Stimulated activated CD4-positive, alpha-beta T cell treated with anti-CD3 and anti-CD28 coated beads, Interleukin-2, amount 100 ng/mL, for 48 hours (primary cell): ENCODE data around the gene HSFX3.
"Not testable (repeated sequence)": the region's sequence is repeated elsewhere in the genome, so short reads cannot be mapped to it uniquely, and the experiment has no call there.

Experiments used
- DNase-seq, 2 donors: peaks; one replicate each; pipeline ENCODE4 v3.0.0-alpha.2; 2020

The HSFX3 gene, protein sequence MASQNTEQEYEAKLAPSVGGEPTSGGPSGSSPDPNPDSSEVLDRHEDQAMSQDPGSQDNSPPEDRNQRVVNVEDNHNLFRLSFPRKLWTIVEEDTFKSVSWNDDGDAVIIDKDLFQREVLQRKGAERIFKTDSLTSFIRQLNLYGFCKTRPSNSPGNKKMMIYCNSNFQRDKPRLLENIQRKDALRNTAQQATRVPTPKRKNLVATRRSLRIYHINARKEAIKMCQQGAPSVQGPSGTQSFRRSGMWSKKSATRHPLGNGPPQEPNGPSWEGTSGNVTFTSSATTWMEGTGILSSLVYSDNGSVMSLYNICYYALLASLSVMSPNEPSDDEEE

DNA sequence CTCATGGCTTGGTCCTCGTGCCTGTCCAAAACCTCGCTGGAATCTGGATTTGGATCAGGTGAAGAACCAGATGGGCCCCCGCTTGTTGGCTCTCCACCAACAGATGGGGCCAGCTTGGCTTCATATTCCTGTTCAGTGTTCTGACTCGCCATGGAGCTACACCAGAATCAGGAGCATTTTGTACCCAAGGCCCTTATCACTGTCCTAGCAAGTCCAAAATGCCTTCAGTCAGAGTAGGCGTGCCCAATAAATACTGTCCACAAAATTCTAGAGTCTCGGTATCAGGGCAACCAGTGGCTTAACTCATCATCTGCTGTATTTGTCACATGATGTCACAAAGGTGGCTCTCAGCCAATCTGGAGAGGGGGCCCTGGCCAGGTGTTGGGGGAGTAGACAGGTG lies at the start of gene HSFX3:
TSS of gene HSFX3 (minus strand) at position 224 of the 400 bp plus-strand sequence. CDS start at position 152, 72 bp downstream.
- DNase-seq, result not testable (repeated sequence)

DNA sequence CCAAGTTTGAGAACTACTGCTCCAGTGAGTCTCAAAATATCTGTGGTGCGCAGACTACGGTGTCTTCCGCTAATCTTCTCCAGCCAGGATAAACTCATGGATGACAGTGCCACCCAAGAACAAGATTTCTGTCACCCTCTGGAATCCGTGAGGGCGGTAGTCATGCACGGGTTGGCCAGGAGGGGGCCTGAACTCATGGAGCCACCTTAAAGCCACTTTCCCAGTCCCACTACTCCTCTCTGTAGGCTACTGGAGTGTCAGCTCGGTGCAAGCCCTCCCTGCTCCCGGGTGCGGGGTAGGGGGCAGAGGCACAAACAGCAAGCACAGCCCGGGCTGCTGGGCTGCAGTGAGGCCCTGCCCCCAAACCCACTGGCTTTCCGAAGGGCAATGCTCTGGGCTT lies 48.9 kb upstream of the HSFX3 start:
- not testable (repeated sequence) for DNase-seq

DNA sequence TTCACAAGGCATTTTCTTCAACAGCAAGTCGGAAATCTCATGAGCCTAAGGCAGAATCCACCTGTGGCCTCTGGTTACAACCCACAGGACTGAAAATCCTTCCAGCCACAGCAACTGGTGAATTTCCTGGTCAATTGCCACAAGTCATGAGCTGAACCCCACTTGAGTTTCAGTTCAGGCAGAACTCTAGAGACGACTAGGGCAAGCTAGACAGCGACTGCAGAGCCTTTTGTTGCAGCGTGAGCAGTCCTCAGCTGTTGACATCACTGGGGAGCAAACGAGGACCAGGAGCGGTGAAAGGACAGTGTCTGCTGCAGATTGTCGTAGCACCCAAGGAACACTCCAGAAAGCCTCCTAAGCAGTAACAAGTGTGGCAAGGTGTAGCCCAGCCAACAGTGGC lies 46.2 kb upstream of the HSFX3 start:
- not testable (repeated sequence) for DNase-seq

DNA sequence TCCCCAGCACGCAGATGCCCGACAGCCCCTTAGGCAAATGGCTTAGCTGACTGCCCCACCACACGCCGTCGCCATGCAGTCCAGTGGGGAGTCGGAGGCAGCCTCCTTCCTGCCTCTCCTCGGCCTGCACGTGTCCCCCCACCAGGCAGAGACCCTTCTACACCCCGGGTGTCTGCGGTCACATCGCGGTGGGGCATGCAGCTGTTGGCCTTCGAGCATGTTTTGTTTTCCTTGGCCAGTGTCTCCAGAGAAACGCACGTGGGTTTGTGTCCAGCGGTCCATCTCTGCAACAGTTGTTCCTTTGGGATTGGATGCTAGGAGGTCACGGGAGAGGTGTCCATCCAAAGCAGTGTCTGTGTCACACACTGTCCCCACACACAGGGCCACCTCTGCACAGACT lies 45.5 kb upstream of the HSFX3 start, which contains the start of gene HSFX2:
TSS of gene HSFX2 (minus strand) at position 101 of the 400 bp plus-strand sequence. CDS start 614 bp downstream, outside the sequence.
- DNase-seq, result not testable (repeated sequence)

GRCh38 chrX:149590993-149591392 lies 41.3 kb upstream of the HSFX3 start:
- not testable (repeated sequence) for DNase-seq

DNA sequence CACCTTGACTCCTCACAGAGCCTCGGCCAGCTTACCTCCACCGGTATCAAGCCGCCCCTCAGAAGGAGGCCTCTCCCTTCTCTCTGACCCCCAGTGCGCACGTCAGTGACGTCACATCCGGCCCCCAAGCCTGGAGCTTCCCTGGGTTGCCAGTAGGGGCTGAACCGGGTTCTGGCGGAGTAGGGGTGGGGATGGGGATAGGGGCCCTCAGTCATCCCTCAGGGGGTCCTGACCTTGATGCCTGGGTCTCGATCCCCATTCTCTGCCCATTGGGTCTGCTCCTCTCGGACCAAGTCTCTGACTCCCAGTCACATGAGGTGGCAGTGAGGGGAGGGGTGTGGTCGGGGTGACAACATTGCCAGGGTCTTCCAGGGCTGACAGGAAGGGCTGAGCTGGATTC lies 37.6 kb upstream of the HSFX3 start, which contains the start of gene MAGEA9B:
TSS of gene MAGEA9B (minus strand) at position 101 of the 400 bp plus-strand sequence. CDS start 4,280 bp downstream, outside the sequence.
- not testable (repeated sequence) for DNase-seq

- not testable (repeated sequence) for DNase-seq
Observed at GRCh38 chrX:149585631-149586030, 35.9 kb upstream of the HSFX3 start.

DNA sequence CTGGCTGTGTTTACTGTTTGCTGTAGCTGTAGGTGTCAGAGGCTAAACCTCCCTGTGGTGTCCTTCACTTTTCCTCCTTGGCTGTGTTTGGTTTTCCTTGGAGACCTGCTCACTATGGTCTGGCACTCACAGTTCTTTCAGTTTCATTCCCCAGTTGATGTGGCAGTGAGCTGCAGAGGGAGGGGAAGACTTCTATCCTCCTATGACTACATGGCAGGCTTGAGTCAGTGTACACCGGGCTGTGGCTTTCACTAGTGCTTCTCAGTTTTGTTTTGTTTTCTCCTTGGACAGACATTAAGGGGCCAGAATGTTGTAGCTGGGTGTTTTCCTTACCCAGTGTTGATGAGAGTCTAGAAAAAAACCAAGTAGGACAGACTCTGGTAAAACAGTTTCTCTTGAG lies 23.7 kb upstream of the HSFX3 start:
- DNase-seq, result not testable (repeated sequence)

- no peak for DNase-seq
Observed at GRCh38 chrX:149572743-149573142, 23.0 kb upstream of the HSFX3 start.

- no peak for DNase-seq
Observed at GRCh38 chrX:149571770-149572169, 22.0 kb upstream of the HSFX3 start.

GRCh38 chrX:149570668-149571067 lies 20.9 kb upstream of the HSFX3 start:
- no peak for DNase-seq

GRCh38 chrX:149569770-149570169 lies 20.0 kb upstream of the HSFX3 start:
- DNase-seq, result no peak

- no peak for DNase-seq
Observed at GRCh38 chrX:149568701-149569296, 19.1 kb upstream of the HSFX3 start.

DNA sequence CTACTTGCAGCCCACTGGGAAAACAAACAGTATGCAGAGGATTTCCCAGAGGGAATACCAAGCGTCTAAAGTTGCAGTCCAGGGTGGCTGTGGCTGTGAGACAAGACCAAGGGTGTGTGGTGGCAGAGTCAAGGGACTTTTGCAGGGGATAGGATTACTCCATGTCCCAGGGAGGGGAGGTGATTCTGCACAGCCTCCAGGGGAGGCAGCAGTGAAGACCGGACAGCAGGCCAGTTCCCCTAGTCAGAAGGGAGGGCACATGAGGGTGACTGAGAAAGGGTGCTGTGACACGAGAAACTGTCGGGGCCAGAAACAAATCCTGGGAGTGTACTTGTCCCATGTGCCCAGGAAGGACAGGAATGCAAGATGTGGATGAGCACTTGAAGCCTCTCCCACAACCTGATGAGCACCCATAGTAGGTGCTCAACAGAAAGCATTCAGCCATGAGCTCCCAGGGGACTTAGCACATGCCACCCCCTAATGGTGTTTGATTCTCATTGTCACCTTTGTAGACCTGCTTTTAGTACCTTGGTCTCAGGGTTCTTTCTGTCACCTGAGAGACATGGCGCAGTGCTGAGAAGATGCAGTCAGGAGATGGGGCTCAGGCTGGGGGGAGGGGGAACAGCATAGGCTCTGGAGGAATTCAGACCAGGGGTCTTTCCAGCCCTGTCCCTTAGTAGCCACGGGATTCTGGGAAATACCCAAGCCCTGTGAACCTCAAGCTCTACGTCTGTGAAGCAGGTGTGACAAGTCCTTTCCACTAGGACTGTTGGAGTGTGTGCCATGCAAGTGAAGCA lies 18.1 kb upstream of the HSFX3 start:
- no peak for DNase-seq

- no peak for DNase-seq
Observed at GRCh38 chrX:149563359-149563758, 13.6 kb upstream of the HSFX3 start.

GRCh38 chrX:149555251-149555650 lies 5.5 kb upstream of the HSFX3 start:
- not testable (repeated sequence) for DNase-seq

DNA sequence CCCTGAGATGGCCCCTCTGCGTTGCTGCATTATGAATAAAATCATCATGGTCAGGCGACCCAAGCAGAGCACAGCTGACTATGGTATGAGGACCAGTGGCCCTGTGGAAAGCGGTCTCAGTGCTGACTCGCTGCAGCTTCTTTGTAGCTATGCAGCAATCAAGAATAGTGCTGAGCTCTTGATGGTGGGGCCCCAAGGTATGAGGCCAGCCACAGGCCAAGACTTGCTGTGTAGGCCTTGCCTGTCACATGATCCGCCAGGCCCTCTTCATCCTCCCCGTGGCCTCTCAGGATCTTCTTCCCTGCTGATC lies 2.2 kb upstream of the HSFX3 start:
- DNase-seq, result not testable (repeated sequence)

DNA sequence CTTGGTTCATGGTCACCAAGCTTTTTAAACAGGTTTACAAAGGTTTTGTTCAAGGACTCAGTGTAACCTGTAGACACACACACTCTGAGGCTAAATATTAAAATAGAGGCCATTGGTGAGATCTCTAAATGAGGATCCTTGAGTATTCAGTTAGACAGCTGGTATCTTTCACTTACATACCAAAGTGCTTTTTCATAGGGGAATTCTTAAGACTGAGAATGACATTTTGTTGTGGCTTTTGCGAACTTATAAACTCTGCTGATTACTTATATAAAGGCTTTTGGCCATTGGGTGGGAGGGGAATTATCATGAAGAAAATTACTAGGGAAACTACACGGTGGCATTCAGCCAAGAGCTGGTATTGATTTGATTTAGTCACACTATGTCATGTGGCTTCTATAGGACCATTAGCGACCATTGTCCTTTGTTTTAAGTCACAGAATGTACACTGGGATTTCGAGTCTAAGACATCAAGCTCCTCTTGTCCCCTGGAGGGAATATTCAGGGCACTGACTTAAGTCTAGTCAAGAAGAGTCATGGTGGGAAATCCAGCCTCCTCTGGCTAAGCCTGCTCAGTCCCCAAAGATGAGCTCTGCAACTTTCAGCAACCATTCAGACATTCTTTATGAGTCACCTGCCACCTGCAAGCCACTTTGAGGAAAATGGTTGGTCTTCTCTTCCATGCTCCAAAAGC lies 1.7 kb upstream of the HSFX3 start:
- DNase-seq, result not testable (repeated sequence)

DNA sequence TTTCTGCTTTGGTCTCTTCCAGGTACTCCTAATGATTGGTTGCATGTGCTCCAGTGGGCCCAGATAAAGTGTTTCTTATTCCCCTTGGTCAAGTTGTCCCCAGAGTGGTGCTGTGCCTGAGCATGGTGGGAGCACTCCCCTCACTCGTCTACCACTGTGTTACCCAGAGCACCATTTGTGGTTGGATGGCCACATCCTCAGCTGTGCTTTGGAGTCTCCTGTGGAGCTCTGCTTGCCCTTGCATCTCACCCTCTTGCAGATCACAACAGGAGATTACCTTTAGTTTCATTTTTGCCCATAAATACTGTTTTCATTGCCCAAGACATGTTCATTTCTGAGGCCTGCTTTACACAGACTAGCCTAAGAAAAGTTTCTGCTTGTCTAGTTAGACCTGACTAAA lies 730 bp upstream of the HSFX3 start:
- DNase-seq, result not testable (repeated sequence)

DNA sequence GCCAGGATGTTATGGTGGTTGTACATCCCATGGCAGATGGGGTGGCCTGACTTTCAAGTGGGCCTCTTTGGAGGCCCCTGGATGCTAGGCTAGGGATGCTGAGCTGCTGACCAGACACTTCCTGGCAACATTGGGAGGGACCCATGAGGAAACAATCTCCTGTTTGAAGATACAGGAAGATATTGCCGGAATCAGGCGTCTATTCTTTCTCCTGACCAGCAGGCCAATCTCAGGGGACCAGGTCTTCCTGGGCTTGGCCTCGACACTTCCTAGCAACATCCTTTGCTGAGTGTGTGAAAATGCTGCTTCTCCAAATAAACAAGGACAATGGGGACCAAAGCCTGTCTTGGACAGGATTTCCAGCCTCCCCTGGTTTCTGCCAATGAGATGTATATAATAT lies 1.9 kb downstream of the HSFX3 start:
- not testable (repeated sequence) for DNase-seq

DNA sequence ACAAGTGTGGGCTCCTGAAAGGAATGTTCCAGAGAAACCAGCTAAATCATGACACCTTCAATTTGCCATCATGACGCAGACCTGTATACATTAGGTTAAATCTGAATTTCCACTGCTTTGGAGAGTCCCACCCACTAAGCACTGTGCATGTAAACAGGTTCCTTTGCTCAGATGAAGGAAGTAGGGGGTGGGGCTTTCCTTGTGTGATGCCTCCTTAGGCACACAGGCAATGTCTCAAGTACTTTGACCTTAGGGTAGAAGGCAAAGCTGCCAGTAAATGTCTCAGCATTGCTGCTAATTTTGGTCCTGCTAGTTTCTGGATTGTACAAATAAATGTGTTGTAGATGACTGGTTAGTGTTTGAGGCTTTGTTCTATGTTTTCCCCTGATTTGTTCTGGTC lies 2.8 kb downstream of the HSFX3 start:
- not testable (repeated sequence) for DNase-seq
